Measurements from ENCODE around the gene NUP133.

Gene NUP133

GRCh38 chr1:229538945-229539344 lies 30.8 kb upstream of the NUP133 start:
- no peak for TF ChIP-seq CTCF (IDR thresholded peaks at IDR 0.05; ENCODE audit: low read depth, low read length, poor library complexity, severe bottlenecking)
- TF ChIP-seq EZH2phosphoT487 (IDR thresholded peaks at IDR 0.05; ENCODE audit: borderline replicate concordance, low read length), result no peak
- no peaks in the 10 kb centered on the region for H3K27me3 ChIP-seq (ENCODE audit: control insufficient read depth, low read length)
- H3K27ac ChIP-seq (ENCODE audit: low read depth, low read length), result no peak overlapping the region
- no peaks in the 10 kb centered on the region for H3K4me1 ChIP-seq (ENCODE audit: control insufficient read depth, low read length)
- H3K4me2 ChIP-seq (ENCODE audit: low read length), result no peak overlapping the region
- H3K79me2 ChIP-seq (ENCODE audit: control insufficient read depth, low read length), result no peaks in the 10 kb centered on the region
- peaks cover 60% of the 10 kb centered on the region for H3K36me3 ChIP-seq (ENCODE audit: control insufficient read depth, low read length)
- H3K4me3 ChIP-seq (ENCODE audit: low read length), result no peak overlapping the region
- no peaks in the 10 kb centered on the region for H3K9me3 ChIP-seq (ENCODE audit: control insufficient read depth, insufficient read depth, low read length)
- H4K20me1 ChIP-seq (ENCODE audit: control insufficient read depth, insufficient read depth, low read depth, low read length), result no peaks in the 10 kb centered on the region
- H3F3A ChIP-seq (ENCODE audit: control insufficient read depth, insufficient read depth), result peaks cover 6% of the 10 kb centered on the region; the same call in 1 of the 2 replicates
- no peaks in the 10 kb centered on the region for H3K9me2 ChIP-seq (replicated peaks; ENCODE audit: control insufficient read depth, low read length)

GRCh38 chr1:229537894-229538293 lies 29.8 kb upstream of the NUP133 start:
- Histone ChIP-seq H3K79me2 (ENCODE audit: control insufficient read depth, low read length) (no peaks in the 10 kb centered on the region), H3K4me2 (ENCODE audit: low read length) (no peak overlapping the region), H3K27ac (ENCODE audit: low read depth, low read length) (no peak overlapping the region), H4K20me1 (ENCODE audit: control insufficient read depth, insufficient read depth, low read depth, low read length) (no peaks in the 10 kb centered on the region), H3K9me3 (ENCODE audit: control insufficient read depth, insufficient read depth, low read length) (no peaks in the 10 kb centered on the region), H3K4me3 (ENCODE audit: low read length) (no peak overlapping the region), H3K27me3 (ENCODE audit: control insufficient read depth, low read length) (no peaks in the 10 kb centered on the region), H3F3A (ENCODE audit: control insufficient read depth, insufficient read depth) (peaks cover 6% of the 10 kb centered on the region; the same call in 1 of the 2 replicates), H3K9me2 (replicated peaks; ENCODE audit: control insufficient read depth, low read length) (no peaks in the 10 kb centered on the region), H3K36me3 (ENCODE audit: control insufficient read depth, low read length) (peaks cover 64% of the 10 kb centered on the region), H3K4me1 (ENCODE audit: control insufficient read depth, low read length) (no peaks in the 10 kb centered on the region)
- TF ChIP-seq CTCF (IDR thresholded peaks at IDR 0.05; ENCODE audit: low read depth, low read length, poor library complexity, severe bottlenecking) (no peak), EZH2phosphoT487 (IDR thresholded peaks at IDR 0.05; ENCODE audit: borderline replicate concordance, low read length) (no peak)

GRCh38 chr1:229536982-229537381 lies 28.8 kb upstream of the NUP133 start:
- Histone ChIP-seq H3F3A (ENCODE audit: control insufficient read depth, insufficient read depth) (peaks cover 6% of the 10 kb centered on the region; the same call in 1 of the 2 replicates), H3K4me3 (ENCODE audit: low read length) (no peak overlapping the region), H3K9me3 (ENCODE audit: control insufficient read depth, insufficient read depth, low read length) (no peaks in the 10 kb centered on the region), H3K9me2 (replicated peaks; ENCODE audit: control insufficient read depth, low read length) (no peaks in the 10 kb centered on the region), H3K4me2 (ENCODE audit: low read length) (no peak overlapping the region), H3K27ac (ENCODE audit: low read depth, low read length) (no peak overlapping the region), H4K20me1 (ENCODE audit: control insufficient read depth, insufficient read depth, low read depth, low read length) (no peaks in the 10 kb centered on the region), H3K79me2 (ENCODE audit: control insufficient read depth, low read length) (no peaks in the 10 kb centered on the region), H3K36me3 (ENCODE audit: control insufficient read depth, low read length) (peaks cover 60% of the 10 kb centered on the region), H3K27me3 (ENCODE audit: control insufficient read depth, low read length) (no peaks in the 10 kb centered on the region), H3K4me1 (ENCODE audit: control insufficient read depth, low read length) (no peaks in the 10 kb centered on the region)
- TF ChIP-seq EZH2phosphoT487 (IDR thresholded peaks at IDR 0.05; ENCODE audit: borderline replicate concordance, low read length) (no peak), CTCF (IDR thresholded peaks at IDR 0.05; ENCODE audit: low read depth, low read length, poor library complexity, severe bottlenecking) (no peak)

Measured in DOHH2 (cell line).